ENCODE data around the gene CEACAM16. TPM values are rescaled to one million over a fixed set of nuclear protein-coding genes. Genes with fewer than 3 reads are reported as not detected.
A peak's percentile ranks its signal among the peaks of the same experiment; 100 is the strongest.

Gene CEACAM16
- total and polyA plus RNA-seq, 9 of the 15 experiments (the other 6 are each of a cell fraction or from before 2014, with no cell fraction given) = not detected

DNA sequence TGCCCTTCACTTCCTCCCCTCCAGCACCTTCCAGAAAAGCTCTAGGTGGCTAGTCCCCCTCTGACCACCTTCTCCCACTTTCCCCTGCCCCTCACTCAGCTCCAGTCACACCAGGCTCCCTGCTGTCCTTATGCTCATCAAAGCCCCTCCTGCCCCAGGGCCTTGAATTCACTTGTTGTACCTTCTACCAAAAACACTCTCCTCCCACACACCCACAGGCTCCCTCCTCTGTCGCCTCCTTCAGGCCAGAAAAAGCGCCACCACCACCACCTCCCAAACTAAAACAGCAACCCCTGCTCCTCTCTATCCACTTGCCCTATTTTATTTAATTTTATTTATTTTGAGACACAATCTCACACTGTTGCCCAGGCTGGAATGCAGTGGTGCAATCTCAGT is 4.8 kb upstream of the CEACAM16 start (continued):
- TF ChIP-seq KDM1A (IDR thresholded peaks at IDR 0.05) (peak in 1 of 2 experiments; percentile 49; a peak in 1 of 4 replicates), PHB2 (IDR thresholded peaks at IDR 0.05; ENCODE audit: low read depth) (no peak), TCF7 (IDR thresholded peaks at IDR 0.05; ENCODE audit: borderline replicate concordance) (no peak), TRIM28 (IDR thresholded peaks at IDR 0.05) (no peak), SMAD2 (IDR thresholded peaks at IDR 0.05; ENCODE audit: low read depth, low read length) (no peak), SMARCB1 (IDR thresholded peaks at IDR 0.05; ENCODE audit: insufficient read length, low read depth) (no peak), ELF4 (CRISPR knock-in tag; IDR thresholded peaks at IDR 0.05) (no peak), SMAD4 (CRISPR knock-in tag; conservative IDR thresholded peaks at IDR 0.05) (no peak), HNRNPUL1 (IDR thresholded peaks at IDR 0.05; ENCODE audit: low read length) (no peak), ZNF12 (CRISPR knock-in tag; IDR thresholded peaks at IDR 0.05) (no peak), HIVEP1 (CRISPR knock-in tag; IDR thresholded peaks at IDR 0.05) (no peak), ZNF445 (CRISPR knock-in tag; IDR thresholded peaks at IDR 0.05; ENCODE audit: low read depth) (no peak), LARP7 (IDR thresholded peaks at IDR 0.05) (0 out of 2 replicates have a peak, but pooled peaks have one; percentile 38), MYNN (IDR thresholded peaks at IDR 0.05) (no peak), MYNN (CRISPR knock-in tag; IDR thresholded peaks at IDR 0.05) (no peak), LCOR (CRISPR knock-in tag; IDR thresholded peaks at IDR 0.05) (no peak), ATF1 (CRISPR knock-in tag; IDR thresholded peaks at IDR 0.05) (no peak), ATF1 (tag; IDR thresholded peaks at IDR 0.05) (no peak), CHD1 (IDR thresholded peaks at IDR 0.05; ENCODE audit: low read length) (no peak), BACH1 (tag; IDR thresholded peaks at IDR 0.05) (no peak), RCOR1 (IDR thresholded peaks at IDR 0.05; ENCODE audit: borderline replicate concordance in 1 of 2, low read depth in 2 of 2, low read length in 2 of 2) (peak in 1 of 2 experiments; percentile 54; a peak in 2 of 4 replicates)
- TF ChIP-seq, protein P1, sequence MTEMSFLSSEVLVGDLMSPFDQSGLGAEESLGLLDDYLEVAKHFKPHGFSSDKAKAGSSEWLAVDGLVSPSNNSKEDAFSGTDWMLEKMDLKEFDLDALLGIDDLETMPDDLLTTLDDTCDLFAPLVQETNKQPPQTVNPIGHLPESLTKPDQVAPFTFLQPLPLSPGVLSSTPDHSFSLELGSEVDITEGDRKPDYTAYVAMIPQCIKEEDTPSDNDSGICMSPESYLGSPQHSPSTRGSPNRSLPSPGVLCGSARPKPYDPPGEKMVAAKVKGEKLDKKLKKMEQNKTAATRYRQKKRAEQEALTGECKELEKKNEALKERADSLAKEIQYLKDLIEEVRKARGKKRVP (CRISPR knock-in tag; IDR thresholded peaks at IDR 0.05) = no peak
- TF ChIP-seq, protein P2, sequence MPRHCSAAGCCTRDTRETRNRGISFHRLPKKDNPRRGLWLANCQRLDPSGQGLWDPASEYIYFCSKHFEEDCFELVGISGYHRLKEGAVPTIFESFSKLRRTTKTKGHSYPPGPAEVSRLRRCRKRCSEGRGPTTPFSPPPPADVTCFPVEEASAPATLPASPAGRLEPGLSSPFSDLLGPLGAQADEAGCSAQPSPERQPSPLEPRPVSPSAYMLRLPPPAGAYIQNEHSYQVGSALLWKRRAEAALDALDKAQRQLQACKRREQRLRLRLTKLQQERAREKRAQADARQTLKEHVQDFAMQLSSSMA (CRISPR knock-in tag; IDR thresholded peaks at IDR 0.05) = no peak
- TF ChIP-seq, protein P3, sequence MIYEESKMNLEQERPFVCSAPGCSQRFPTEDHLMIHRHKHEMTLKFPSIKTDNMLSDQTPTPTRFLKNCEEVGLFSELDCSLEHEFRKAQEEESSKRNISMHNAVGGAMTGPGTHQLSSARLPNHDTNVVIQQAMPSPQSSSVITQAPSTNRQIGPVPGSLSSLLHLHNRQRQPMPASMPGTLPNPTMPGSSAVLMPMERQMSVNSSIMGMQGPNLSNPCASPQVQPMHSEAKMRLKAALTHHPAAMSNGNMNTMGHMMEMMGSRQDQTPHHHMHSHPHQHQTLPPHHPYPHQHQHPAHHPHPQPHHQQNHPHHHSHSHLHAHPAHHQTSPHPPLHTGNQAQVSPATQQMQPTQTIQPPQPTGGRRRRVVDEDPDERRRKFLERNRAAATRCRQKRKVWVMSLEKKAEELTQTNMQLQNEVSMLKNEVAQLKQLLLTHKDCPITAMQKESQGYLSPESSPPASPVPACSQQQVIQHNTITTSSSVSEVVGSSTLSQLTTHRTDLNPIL (CRISPR knock-in tag; IDR thresholded peaks at IDR 0.05) = no peak
